ENCODE measurements around the gene STAG1.

STAG1 gene

DNA sequence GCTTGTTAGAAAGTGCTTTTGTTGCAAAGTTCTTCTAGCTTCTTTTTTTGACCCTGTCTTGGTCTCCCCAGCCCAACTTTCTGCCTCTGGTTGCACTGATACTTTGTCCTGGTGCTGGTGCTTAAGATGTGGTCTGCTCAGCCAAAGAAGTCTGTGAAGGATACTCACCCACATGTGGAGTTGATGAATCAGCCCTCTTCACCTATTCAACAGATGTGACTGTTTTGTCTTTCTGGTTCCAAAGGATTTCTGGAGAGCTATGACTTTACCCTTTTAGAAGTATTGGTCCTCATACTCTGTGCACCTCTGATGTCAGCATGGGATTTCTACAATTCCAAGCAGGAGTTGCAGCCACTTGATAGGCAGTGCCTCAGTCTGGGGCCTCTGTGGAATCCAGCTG lies 418.0 kb downstream of the STAG1 start:
- no peak overlapping the region for H2AFZ ChIP-seq (ENCODE audit: low read depth, low read length)
- no peak overlapping the region for H3K9ac ChIP-seq (ENCODE audit: low read length)
- H3K9me3 ChIP-seq (ENCODE audit: insufficient read depth, low read length), result no peaks in the 10 kb centered on the region
- no peak overlapping the region for H3K27ac ChIP-seq (ENCODE audit: low read length)
- no peak overlapping the region for H3K4me3 ChIP-seq (ENCODE audit: low read length)
- no peak overlapping the region for H3K4me2 ChIP-seq (ENCODE audit: low read length)
- H3K36me3 ChIP-seq (replicated peaks; ENCODE audit: low read depth, low read length), result peaks cover 22% of the 10 kb centered on the region
- H3K27me3 ChIP-seq (ENCODE audit: low read depth, low read length), result no peaks in the 10 kb centered on the region
- H3K79me2 ChIP-seq (ENCODE audit: low read length), result no peaks in the 10 kb centered on the region
- TF ChIP-seq CTCF (IDR thresholded peaks at IDR 0.05; ENCODE audit: low read depth, low read length) (no peak), EZH2phosphoT487 (IDR thresholded peaks at IDR 0.05; ENCODE audit: low read depth) (no peak)
- H4K20me1 ChIP-seq (ENCODE audit: insufficient read depth, low read length), result no peaks in the 10 kb centered on the region
- H3K4me1 ChIP-seq (ENCODE audit: low read length), result no peaks in the 10 kb centered on the region

- H3K9ac ChIP-seq (ENCODE audit: low read length), result no peak overlapping the region
- no peaks in the 10 kb centered on the region for H4K20me1 ChIP-seq (ENCODE audit: insufficient read depth, low read length)
- no peak for TF ChIP-seq CTCF (IDR thresholded peaks at IDR 0.05; ENCODE audit: low read depth, low read length)
- no peak for TF ChIP-seq EZH2phosphoT487 (IDR thresholded peaks at IDR 0.05; ENCODE audit: low read depth)
- H3K9me3 ChIP-seq (ENCODE audit: insufficient read depth, low read length), result no peaks in the 10 kb centered on the region
- no peak overlapping the region for H3K4me2 ChIP-seq (ENCODE audit: low read length)
- H3K27ac ChIP-seq (ENCODE audit: low read length), result no peak overlapping the region
- H3K27me3 ChIP-seq (ENCODE audit: low read depth, low read length), result no peaks in the 10 kb centered on the region
- no peaks in the 10 kb centered on the region for H3K4me1 ChIP-seq (ENCODE audit: low read length)
- H3K36me3 ChIP-seq (replicated peaks; ENCODE audit: low read depth, low read length), result peaks cover 27% of the 10 kb centered on the region
- no peak overlapping the region for H3K4me3 ChIP-seq (ENCODE audit: low read length)
- H2AFZ ChIP-seq (ENCODE audit: low read depth, low read length), result no peak overlapping the region
- H3K79me2 ChIP-seq (ENCODE audit: low read length), result no peaks in the 10 kb centered on the region
These were observed 419.4 kb downstream of the STAG1 start for GRCh38 chr3:136332776-136333175.

- no peak overlapping the region for H3K4me2 ChIP-seq (ENCODE audit: low read length)
- H4K20me1 ChIP-seq (ENCODE audit: insufficient read depth, low read length), result no peaks in the 10 kb centered on the region
- H3K9ac ChIP-seq (ENCODE audit: low read length), result no peak overlapping the region
- H3K27ac ChIP-seq (ENCODE audit: low read length), result no peak overlapping the region
- peaks cover 24% of the 10 kb centered on the region for H3K36me3 ChIP-seq (replicated peaks; ENCODE audit: low read depth, low read length)
- no peaks in the 10 kb centered on the region for H3K79me2 ChIP-seq (ENCODE audit: low read length)
- H3K27me3 ChIP-seq (ENCODE audit: low read depth, low read length), result no peaks in the 10 kb centered on the region
- no peaks in the 10 kb centered on the region for H3K9me3 ChIP-seq (ENCODE audit: insufficient read depth, low read length)
- H3K4me3 ChIP-seq (ENCODE audit: low read length), result no peak overlapping the region
- no peak overlapping the region for H2AFZ ChIP-seq (ENCODE audit: low read depth, low read length)
- no peaks in the 10 kb centered on the region for H3K4me1 ChIP-seq (ENCODE audit: low read length)
- no peak for TF ChIP-seq EZH2phosphoT487 (IDR thresholded peaks at IDR 0.05; ENCODE audit: low read depth)
- TF ChIP-seq CTCF (IDR thresholded peaks at IDR 0.05; ENCODE audit: low read depth, low read length), result no peak
These were observed 419.9 kb downstream of the STAG1 start for GRCh38 chr3:136332302-136332701.

GRCh38 chr3:136330900-136331299 lies 421.3 kb downstream of the STAG1 start:
- no peak overlapping the region for H3K27ac ChIP-seq (ENCODE audit: low read length)
- H3K27me3 ChIP-seq (ENCODE audit: low read depth, low read length), result no peaks in the 10 kb centered on the region
- no peaks in the 10 kb centered on the region for H3K9me3 ChIP-seq (ENCODE audit: insufficient read depth, low read length)
- H3K36me3 ChIP-seq (replicated peaks; ENCODE audit: low read depth, low read length), result peaks cover 23% of the 10 kb centered on the region
- H4K20me1 ChIP-seq (ENCODE audit: insufficient read depth, low read length), result no peaks in the 10 kb centered on the region
- no peak overlapping the region for H3K4me2 ChIP-seq (ENCODE audit: low read length)
- no peaks in the 10 kb centered on the region for H3K79me2 ChIP-seq (ENCODE audit: low read length)
- H3K4me3 ChIP-seq (ENCODE audit: low read length), result no peak overlapping the region
- TF ChIP-seq EZH2phosphoT487 (IDR thresholded peaks at IDR 0.05; ENCODE audit: low read depth) (no peak), CTCF (IDR thresholded peaks at IDR 0.05; ENCODE audit: low read depth, low read length) (no peak)
- no peak overlapping the region for H3K9ac ChIP-seq (ENCODE audit: low read length)
- no peaks in the 10 kb centered on the region for H3K4me1 ChIP-seq (ENCODE audit: low read length)
- no peak overlapping the region for H2AFZ ChIP-seq (ENCODE audit: low read depth, low read length)

Data from OCI-LY3 (cell line).